GM19468 (cell line): ENCODE data around the gene PAN3.
"Not testable (repeated sequence)": the region's sequence is repeated elsewhere in the genome, so short reads cannot be mapped to it uniquely, and the experiment has no call there.

ENCODE experiments used
- ATAC-seq: cut with Tn5 transposase; IDR thresholded peaks from one replicate; pipeline ENCODE4 v1.9.1; 2021; ENCODE audit warnings: mild to moderate bottlenecking, moderate library complexity, moderate number of reproducible peaks; ENCODE audit not compliant: unreplicated experiment; ENCODE audit errors: extremely low read depth

The PAN3 gene

GRCh38 chr13:28136916-28137315 is 1.4 kb upstream of the PAN3 start:
- no peak for ATAC-seq

- ATAC-seq = no peak
These were observed 749 bp upstream of the PAN3 start for GRCh38 chr13:28137596-28137995.

DNA sequence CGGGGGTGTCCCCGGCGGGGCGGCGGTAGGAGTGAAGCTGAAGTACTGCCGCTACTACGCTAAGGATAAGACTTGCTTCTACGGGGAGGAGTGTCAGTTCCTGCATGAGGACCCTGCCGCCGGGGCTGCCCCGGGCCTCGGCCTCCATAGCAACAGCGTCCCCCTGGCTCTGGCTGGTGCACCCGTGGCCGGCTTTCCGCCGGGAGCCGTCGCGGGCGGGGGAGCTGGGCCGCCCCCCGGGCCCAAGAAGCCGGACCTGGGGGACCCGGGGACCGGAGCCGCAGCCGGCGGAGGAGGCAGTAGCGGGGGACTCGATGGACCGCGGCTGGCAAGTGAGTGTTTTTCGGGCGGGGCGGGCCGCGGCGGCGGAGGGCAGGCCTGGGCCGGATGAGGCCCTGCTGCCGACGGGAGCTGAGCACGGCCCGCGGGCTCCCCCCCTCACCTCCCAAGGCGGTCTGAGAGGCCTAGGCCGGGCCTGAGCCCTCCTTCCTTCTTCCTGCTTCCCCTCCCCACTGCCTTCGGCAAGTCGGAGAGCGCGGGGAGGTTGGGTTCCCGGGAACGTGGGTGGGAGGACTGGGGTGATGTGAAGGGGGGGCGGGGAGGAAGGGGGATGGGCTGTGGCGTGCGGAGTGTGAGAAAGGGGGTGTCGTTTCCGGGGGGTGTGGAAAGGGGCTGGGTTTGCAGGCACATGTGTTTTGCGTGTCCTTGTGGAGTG is 568 bp downstream of the PAN3 start:
- ATAC-seq = peak; percentile 24

- no peak for ATAC-seq
These were observed 2.2 kb downstream of the PAN3 start for GRCh38 chr13:28140433-28141125.

DNA sequence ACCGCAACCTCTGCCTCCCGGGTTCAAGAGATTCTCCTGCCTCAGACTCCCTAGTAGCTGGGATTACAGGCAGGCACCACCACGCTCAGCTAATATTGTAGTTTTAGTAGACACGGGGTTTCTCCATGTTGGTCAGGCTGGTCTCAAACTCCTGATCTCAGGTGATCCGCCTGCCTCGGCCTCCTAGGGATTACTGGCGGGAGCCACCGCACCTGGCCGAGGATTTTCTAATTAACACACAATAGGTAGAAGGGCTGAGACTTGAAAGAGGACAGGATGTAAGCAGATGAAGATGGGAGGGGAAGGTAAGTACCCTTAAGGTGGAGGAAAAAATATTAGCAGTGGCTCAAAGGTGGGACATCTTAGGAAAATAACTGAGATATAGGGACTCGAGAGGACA is 3.2 kb downstream of the PAN3 start:
- not testable (repeated sequence) for ATAC-seq

- ATAC-seq = no peak
These were observed 6.7 kb downstream of the PAN3 start for GRCh38 chr13:28145049-28145448.

DNA sequence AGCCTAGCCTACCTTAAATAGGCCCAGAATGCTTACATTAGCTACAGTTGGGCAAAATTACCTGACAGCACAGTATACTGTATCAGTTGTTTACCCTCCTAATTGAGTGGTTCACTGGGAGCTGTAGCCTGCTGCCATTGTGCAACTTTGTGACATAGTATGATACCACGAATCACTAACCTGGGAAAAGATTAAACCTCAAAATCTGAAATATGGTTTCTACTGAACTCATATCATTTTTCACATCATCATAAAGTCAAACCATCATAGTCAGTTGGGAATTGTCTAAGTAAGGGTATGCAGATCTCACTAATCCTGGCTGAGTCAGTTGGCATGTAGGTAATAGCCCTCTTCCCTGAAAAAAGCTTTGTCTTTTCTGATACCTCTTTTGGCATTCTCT is 9.2 kb downstream of the PAN3 start:
- ATAC-seq = no peak

DNA sequence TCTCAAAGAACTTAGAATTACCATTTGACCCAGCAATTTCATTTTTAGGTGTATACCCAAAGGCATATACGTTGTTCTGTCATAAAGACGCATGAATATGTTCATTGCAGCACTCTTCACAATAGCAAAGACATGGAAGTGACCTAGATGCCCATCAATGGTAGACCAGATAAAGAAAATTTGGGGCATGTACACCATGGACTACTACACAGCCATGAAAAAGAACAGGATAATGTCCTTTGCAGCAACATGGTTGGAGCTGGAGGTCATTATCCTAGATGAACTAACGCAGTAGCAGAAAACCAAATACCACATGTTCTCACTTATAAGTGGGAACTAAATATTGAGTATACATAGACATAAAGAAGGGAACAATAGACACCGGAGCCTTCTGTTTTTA is 20.7 kb downstream of the PAN3 start:
- ATAC-seq = no peak

DNA sequence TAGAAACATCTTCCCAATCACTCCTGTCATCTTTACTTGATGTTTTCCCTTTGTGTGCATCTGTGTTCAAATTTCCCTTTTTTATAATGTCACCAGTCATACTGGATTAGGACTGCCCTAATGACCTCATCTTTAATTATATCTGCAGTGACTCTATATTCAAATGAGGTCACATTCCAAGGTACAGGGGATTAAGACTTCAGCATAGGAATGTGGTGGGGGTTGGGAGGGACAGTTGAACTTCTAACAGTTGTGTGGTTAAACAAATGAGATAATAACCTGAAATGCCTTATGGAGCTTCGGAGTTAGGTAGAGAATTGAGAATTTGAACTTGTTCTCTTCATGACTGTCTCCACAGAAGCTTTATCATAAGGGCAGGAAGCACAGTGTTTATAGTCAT is 23.0 kb downstream of the PAN3 start:
- no peak for ATAC-seq

DNA sequence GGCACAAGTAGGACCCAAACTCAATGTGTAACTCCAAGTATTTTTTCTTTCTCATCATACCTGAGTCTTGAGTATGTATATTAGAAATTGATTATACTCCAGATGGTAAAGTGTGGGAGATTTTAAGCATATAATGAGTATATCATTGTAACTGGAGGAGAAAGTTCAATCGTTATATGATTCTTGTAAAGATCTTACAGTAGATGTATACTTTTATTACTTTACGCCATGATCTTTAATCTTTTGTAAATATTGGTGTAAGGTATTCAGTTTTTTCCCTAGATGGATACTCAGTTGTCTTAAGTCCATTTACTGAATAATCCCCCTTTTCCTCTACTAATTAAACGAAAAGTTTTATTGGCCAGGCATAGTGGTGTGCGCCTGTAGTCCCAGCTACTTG is 25.2 kb downstream of the PAN3 start:
- no peak for ATAC-seq

GRCh38 chr13:28166257-28166656 is 27.9 kb downstream of the PAN3 start:
- ATAC-seq = no peak

DNA sequence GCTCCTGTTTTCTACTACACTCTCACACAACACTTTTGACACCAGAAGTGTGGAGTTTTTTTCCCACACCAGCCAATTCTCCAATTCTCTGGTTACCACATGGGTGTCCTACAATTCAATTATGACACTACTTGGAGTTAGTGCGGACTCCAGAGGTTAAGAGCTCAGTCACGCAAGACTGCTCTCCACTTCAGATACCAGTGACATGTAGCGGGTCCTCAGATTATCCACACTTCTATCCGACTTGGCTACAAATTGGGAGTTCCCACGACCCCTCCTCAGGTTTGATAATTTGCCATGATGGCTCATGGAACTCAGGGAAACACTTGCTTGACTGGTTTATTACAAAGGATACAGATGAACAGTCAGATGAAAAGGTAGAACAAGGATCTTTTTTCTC is 32.9 kb downstream of the PAN3 start:
- ATAC-seq = no peak

DNA sequence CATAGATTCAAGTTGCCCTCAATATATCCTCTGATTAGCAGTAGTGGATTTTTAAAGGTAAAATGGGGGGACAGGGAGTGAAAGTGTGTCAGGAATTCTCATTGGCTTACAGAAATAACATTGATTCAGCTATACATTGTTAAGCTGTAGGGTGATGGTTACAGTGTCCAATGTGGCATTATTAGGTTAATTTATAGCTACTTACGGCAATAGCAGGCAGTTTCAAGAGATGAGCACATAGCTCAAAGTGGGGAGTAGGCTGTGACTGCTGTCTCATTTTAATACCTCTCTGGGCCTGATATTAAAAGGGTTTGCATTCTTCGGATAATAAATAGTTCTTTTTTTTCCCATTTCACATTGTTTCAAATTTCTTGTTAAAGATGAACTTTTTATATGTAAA is 34.6 kb downstream of the PAN3 start:
- ATAC-seq = no peak

- ATAC-seq = no peak
These were observed 35.4 kb downstream of the PAN3 start for GRCh38 chr13:28173793-28174192.

- ATAC-seq = no peak
These were observed 39.0 kb downstream of the PAN3 start for GRCh38 chr13:28177327-28177726.

DNA sequence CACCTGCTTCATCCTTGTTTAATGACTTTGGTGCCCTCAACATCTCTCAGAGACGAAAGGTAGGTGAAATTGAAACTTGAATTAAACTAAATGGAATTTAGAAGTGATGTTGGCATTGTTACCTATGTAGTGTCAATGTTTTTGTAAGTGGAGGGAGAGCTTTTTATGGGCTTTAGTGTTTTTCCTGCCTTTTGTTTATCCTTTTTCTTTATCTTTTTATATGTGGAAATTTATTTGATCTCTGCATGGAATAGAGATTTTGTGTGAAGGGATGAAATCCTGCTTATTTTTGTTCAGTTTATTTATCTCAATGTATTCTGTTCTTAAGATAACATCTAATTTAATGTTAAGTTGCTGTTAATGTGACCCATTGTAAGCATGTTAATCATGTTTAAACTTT is 39.5 kb downstream of the PAN3 start:
- no peak for ATAC-seq

DNA sequence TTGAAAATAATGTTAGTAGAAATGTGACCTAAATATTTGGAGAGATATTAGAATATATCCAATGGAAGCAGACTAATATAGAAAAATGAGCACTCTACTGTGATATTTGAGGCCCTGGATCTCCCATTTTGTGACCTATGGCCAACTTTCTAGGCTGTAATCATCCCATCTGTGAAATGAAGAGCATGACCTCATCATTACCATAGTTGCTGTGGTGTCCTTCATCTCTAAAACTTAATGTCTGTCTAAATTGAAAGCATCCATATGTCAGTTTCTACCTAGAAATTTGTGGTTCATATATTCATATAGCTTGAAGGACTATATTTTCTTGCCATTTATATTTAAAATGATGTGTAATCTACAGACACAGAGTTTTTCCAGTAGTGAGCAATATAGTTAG is 41.6 kb downstream of the PAN3 start:
- ATAC-seq = no peak

- ATAC-seq = no peak
These were observed 43.1 kb downstream of the PAN3 start for GRCh38 chr13:28181413-28181812.

- ATAC-seq = no peak
These were observed 46.9 kb downstream of the PAN3 start for GRCh38 chr13:28185256-28185655.

- ATAC-seq = no peak
These were observed 60.7 kb downstream of the PAN3 start for GRCh38 chr13:28199089-28199488.

DNA sequence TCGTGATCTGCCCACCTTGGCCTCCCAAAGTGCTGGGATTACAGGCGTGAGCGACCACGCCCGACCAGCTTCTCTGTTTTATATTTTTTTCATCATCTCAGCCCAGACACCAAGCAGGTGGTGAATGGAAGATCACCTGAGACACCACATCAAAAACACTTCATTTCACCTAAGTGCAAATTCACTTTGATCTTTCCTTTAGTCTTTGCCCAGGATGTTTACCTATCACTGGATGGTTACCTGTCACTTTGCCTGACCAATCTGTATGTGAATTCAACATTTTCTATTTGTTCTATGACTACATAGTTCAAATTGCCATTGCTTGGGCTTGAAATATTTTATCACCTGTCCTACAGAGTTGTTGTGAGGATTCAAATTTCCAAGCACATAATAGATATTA is 65.7 kb downstream of the PAN3 start:
- no peak for ATAC-seq
